Neural progenitor cell (in vitro differentiated cells): Measurements from ENCODE around the gene ZNF232. TPM values are rescaled to one million over a fixed set of nuclear protein-coding genes. Genes with fewer than 3 reads are reported as not detected.
"Not testable (repeated sequence)": the region's sequence is repeated elsewhere in the genome, so short reads cannot be mapped to it uniquely, and the experiment has no call there.

ENCODE experiments used
- DNase-seq: peaks from one replicate; pipeline ENCODE4 v3.0.0-alpha.2; 2016; ENCODE audit warnings: low spot score
- H2AFZ ChIP-seq: fragments of 200-600 bp; sonication (generic); replicated peaks from 2 replicates; pipeline ENCODE4 v1.6.1; 2016; ENCODE audit warnings: antibody characterized with exemption
- H3F3A ChIP-seq: fragments of 200-600 bp; sonication (generic); 2 replicates; pipeline ENCODE4 v1.6.1; 2016; ENCODE audit warnings: antibody characterized with exemption, low read depth
- H3K27ac ChIP-seq: fragments of 200-600 bp; sonication (generic); 2 replicates; pipeline ENCODE4 v1.5.1; 2016; ENCODE audit warnings: mild to moderate bottlenecking
- H3K27me3 ChIP-seq: fragments of 200-600 bp; sonication (generic); 2 replicates; pipeline ENCODE4 v1.6.1; 2016; ENCODE audit warnings: mild to moderate bottlenecking, moderate library complexity
- H3K36me3 ChIP-seq: fragments of 200-600 bp; sonication (generic); 2 replicates; pipeline ENCODE4 v1.5.1; 2016
- H3K4me1 ChIP-seq: fragments of 200-600 bp; sonication (generic); 2 replicates; pipeline ENCODE4 v1.6.1; 2016; ENCODE audit warnings: mixed run types
- H3K4me2 ChIP-seq: fragments of 200-600 bp; sonication (generic); 2 replicates; pipeline ENCODE4 v1.6.1; 2016
- H3K4me3 ChIP-seq: fragments of 200-600 bp; sonication (generic); 2 replicates; pipeline ENCODE4 v1.5.1; 2016
- H3K79me2 ChIP-seq: fragments of 200-600 bp; sonication (generic); 2 replicates; pipeline ENCODE4 v1.6.1; 2016; ENCODE audit warnings: low read depth
- H3K9ac ChIP-seq: fragments of 200-600 bp; sonication (generic); 2 replicates; pipeline ENCODE4 v1.6.1; 2016
- H3K9me3 ChIP-seq: fragments of 200-600 bp; sonication (generic); 2 replicates; pipeline ENCODE4 v1.5.1; 2016; ENCODE audit warnings: low read depth
- H4K20me1 ChIP-seq: fragments of 200-600 bp; sonication (generic); 2 replicates; pipeline ENCODE4 v1.6.1; 2016; ENCODE audit warnings: low read depth
- H3K27ac Mint-ChIP-seq: 3 replicates; pipeline ENCODE4 v1.8.0; 2021; ENCODE audit warnings: mixed read lengths
- H3K27me3 Mint-ChIP-seq: 2 replicates; pipeline ENCODE4 v1.8.0; 2022; ENCODE audit warnings: low read depth, mild to moderate bottlenecking, inconsistent platforms, moderate library complexity, mixed read lengths; ENCODE audit not compliant: insufficient read depth
- H3K36me3 Mint-ChIP-seq: 3 replicates; pipeline ENCODE4 v1.8.0; 2021; ENCODE audit warnings: mixed read lengths
- H3K4me1 Mint-ChIP-seq: 3 replicates; pipeline ENCODE4 v1.8.0; 2021; ENCODE audit warnings: mixed read lengths
- H3K4me3 Mint-ChIP-seq: 3 replicates; pipeline ENCODE4 v1.8.0; 2021; ENCODE audit warnings: mild to moderate bottlenecking, moderate library complexity, mixed read lengths
- H3K9me3 Mint-ChIP-seq: 3 replicates; pipeline ENCODE4 v1.8.0; 2020; ENCODE audit warnings: mixed read lengths
- CTCF ChIP-seq: fragments of 200-600 bp; sonication (generic); IDR thresholded peaks from 2 replicates; pipeline ENCODE4 v1.5.1; 2017; ENCODE audit warnings: antibody characterized with exemption, mild to moderate bottlenecking
- EZH2 ChIP-seq: fragments of 200-600 bp; sonication (generic); IDR thresholded peaks from 2 replicates; pipeline ENCODE4 v1.6.1; 2017; ENCODE audit warnings: antibody characterized with exemption, mild to moderate bottlenecking, moderate library complexity
- EZH2phosphoT487 ChIP-seq: fragments of 200-600 bp; sonication (generic); IDR thresholded peaks from 2 replicates; pipeline ENCODE4 v1.6.1; 2017; ENCODE audit warnings: antibody characterized with exemption
- total RNA-seq: library from RNA; depleted of rRNA; stranded (reverse); fragments of >200 nt; gene quantifications from 2 replicates; pipeline ENCODE4 v1.2.3, GENCODE V29; 2015; ENCODE audit warnings: low replicate concordance

ZNF232 gene
- total RNA-seq, 1 donor from 2014 or later, result 29.4 TPM

- Histone ChIP-seq H3K9ac (no peak overlapping the region), H3K27ac (no peak overlapping the region), H3K4me3 (no peak overlapping the region), H3K9me3 (no peaks in the 10 kb centered on the region), H3K4me2 (no peak overlapping the region), H3K36me3 (no peaks in the 10 kb centered on the region), H4K20me1 (no peaks in the 10 kb centered on the region), H2AFZ (no peak overlapping the region), H3F3A (peaks cover 3% of the 10 kb centered on the region), H3K4me1 (peaks cover 1% of the 10 kb centered on the region), H3K27me3 (no peaks in the 10 kb centered on the region), H3K79me2 (no peaks in the 10 kb centered on the region)
- H3K9me3 Mint-ChIP-seq, result peaks cover 26% of the 10 kb centered on the region
- no peak overlapping the region for H3K4me3 Mint-ChIP-seq
- DNase-seq, result no peak
- peaks cover 2% of the 10 kb centered on the region for H3K4me1 Mint-ChIP-seq
- no peaks in the 10 kb centered on the region for H3K36me3 Mint-ChIP-seq
- no peak overlapping the region for H3K27ac Mint-ChIP-seq
- TF ChIP-seq EZH2phosphoT487 (no peak), CTCF (no peak), EZH2 (no peak)
- peaks cover 8% of the 10 kb centered on the region for H3K27me3 Mint-ChIP-seq
These were observed 31.1 kb downstream of the ZNF232 start for GRCh38 chr17:5080591-5080990.

- no peak within 1 kb of the TSS for H3K9ac ChIP-seq
- peaks cover 8% of the 10 kb centered on the region for H3K4me1 ChIP-seq
- no peak within 1 kb of the TSS for H2AFZ ChIP-seq
- H3K4me3 ChIP-seq, result no peak within 1 kb of the TSS
- peaks cover 8% of the 10 kb centered on the region for H3K27me3 Mint-ChIP-seq
- H3K27me3 ChIP-seq, result no peaks in the 10 kb centered on the region
- no peaks in the 10 kb centered on the region for H3K36me3 Mint-ChIP-seq
- H3K4me1 Mint-ChIP-seq, result peaks cover 4% of the 10 kb centered on the region
- H3K79me2 ChIP-seq, result no peaks in the 10 kb centered on the region
- TF ChIP-seq CTCF (no peak), EZH2phosphoT487 (no peak), EZH2 (no peak)
- no peak within 1 kb of the TSS for H3K27ac Mint-ChIP-seq
- H3K4me3 Mint-ChIP-seq, result no peak within 1 kb of the TSS
- H3K4me2 ChIP-seq, result no peak within 1 kb of the TSS
- peaks cover 19% of the 10 kb centered on the region for H3K9me3 Mint-ChIP-seq
- DNase-seq, result peak; percentile 3
- H3K9me3 ChIP-seq, result no peaks in the 10 kb centered on the region
- H4K20me1 ChIP-seq, result no peaks in the 10 kb centered on the region
- H3K36me3 ChIP-seq, result no peaks in the 10 kb centered on the region
- H3K27ac ChIP-seq, result no peak within 1 kb of the TSS
- H3F3A ChIP-seq, result peaks cover 4% of the 10 kb centered on the region
These were observed 33.3 kb downstream of the ZNF232 start, which contains the start of gene ZFP3 for GRCh38 chr17:5078106-5079028. TSS of gene ZFP3 (plus strand) at chr17:5078467. CDS start at chr17:5091505, 13,038 bp downstream.

GRCh38 chr17:5077781-5078105 is 33.9 kb downstream of the ZNF232 start:
- H3K4me3 Mint-ChIP-seq, result no peak overlapping the region

GRCh38 chr17:5077275-5077674 is 34.4 kb downstream of the ZNF232 start:
- not testable (repeated sequence) for H3K4me3 Mint-ChIP-seq, H3K4me2 ChIP-seq, H3K79me2 ChIP-seq, H3K4me1 Mint-ChIP-seq, H3K27me3 ChIP-seq, H3K4me1 ChIP-seq, DNase-seq, H3K36me3 ChIP-seq, H2AFZ ChIP-seq, H3K36me3 Mint-ChIP-seq, H3K9me3 ChIP-seq, H3K9ac ChIP-seq, H3K27me3 Mint-ChIP-seq, H3K27ac ChIP-seq, H3F3A ChIP-seq, H3K27ac Mint-ChIP-seq, H4K20me1 ChIP-seq, H3K4me3 ChIP-seq
- H3K9me3 Mint-ChIP-seq, result peaks cover 13% of the 10 kb centered on the region

More at GRCh38 chr17:5077781-5078105, 33.9 kb downstream of the ZNF232 start:
- peaks cover 4% of the 10 kb centered on the region for H3K27me3 Mint-ChIP-seq
- no peaks in the 10 kb centered on the region for H3K36me3 Mint-ChIP-seq
- H3K27ac ChIP-seq, result no peak overlapping the region
- H3K9me3 Mint-ChIP-seq, result peaks cover 16% of the 10 kb centered on the region
- TF ChIP-seq EZH2phosphoT487 (no peak), CTCF (no peak)
- H3F3A ChIP-seq, result peaks cover 4% of the 10 kb centered on the region
- H4K20me1 ChIP-seq, result no peaks in the 10 kb centered on the region
- no peaks in the 10 kb centered on the region for H3K36me3 ChIP-seq
- H3K4me1 Mint-ChIP-seq, result peaks cover 4% of the 10 kb centered on the region
- H3K9me3 ChIP-seq, result no peaks in the 10 kb centered on the region
- no peak for DNase-seq
- no peak overlapping the region for H3K27ac Mint-ChIP-seq
- no peak overlapping the region for H3K4me2 ChIP-seq
- no peak overlapping the region for H3K4me3 ChIP-seq
- H3K4me1 ChIP-seq, result peaks cover 8% of the 10 kb centered on the region
- H2AFZ ChIP-seq, result no peak overlapping the region
- no peaks in the 10 kb centered on the region for H3K79me2 ChIP-seq
- H3K9ac ChIP-seq, result no peak overlapping the region
- no peaks in the 10 kb centered on the region for H3K27me3 ChIP-seq

- H3K9ac ChIP-seq, H3K4me2 ChIP-seq, H3K36me3 ChIP-seq, H3K27ac ChIP-seq, H3K9me3 ChIP-seq, H3K27ac Mint-ChIP-seq, H3K4me3 ChIP-seq, H2AFZ ChIP-seq, H4K20me1 ChIP-seq, H3K79me2 ChIP-seq, H3K4me3 Mint-ChIP-seq, H3K4me1 Mint-ChIP-seq, H3F3A ChIP-seq, H3K27me3 Mint-ChIP-seq, H3K4me1 ChIP-seq, DNase-seq, H3K36me3 Mint-ChIP-seq, H3K27me3 ChIP-seq: not testable (repeated sequence)
- H3K9me3 Mint-ChIP-seq, result peaks cover 13% of the 10 kb centered on the region
These were observed 36.2 kb downstream of the ZNF232 start for GRCh38 chr17:5075472-5075871.
